GM18858 (cell line): ENCODE results near the gene NBEA.
"Not testable (repeated sequence)": the region's sequence is repeated elsewhere in the genome, so short reads cannot be mapped to it uniquely, and the experiment has no call there.

Experiments used
- ATAC-seq: cut with Tn5 transposase; IDR thresholded peaks from one replicate; pipeline ENCODE4 v1.9.1; 2021; ENCODE audit not compliant: unreplicated experiment

NBEA gene

DNA sequence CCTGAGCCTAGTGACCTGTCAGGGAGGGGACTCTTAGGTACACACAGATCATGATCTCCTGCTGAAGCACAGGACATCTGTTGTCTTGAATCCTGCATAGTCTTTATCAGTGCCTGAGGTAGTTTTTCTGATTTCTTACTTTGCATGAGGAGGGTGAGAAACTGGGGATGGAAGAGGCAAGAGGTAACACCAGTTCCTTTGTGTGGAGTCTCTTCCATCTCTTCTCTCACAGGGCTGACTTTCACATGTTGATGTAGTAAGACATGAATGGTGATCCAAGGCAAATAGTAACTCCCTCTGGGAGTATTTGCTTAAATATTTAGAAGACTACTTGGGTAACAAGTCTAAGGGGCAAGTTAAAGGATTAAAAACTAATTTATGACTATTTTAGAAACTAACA, 9.5 kb downstream of the NBEA start:
- ATAC-seq = no peak

DNA sequence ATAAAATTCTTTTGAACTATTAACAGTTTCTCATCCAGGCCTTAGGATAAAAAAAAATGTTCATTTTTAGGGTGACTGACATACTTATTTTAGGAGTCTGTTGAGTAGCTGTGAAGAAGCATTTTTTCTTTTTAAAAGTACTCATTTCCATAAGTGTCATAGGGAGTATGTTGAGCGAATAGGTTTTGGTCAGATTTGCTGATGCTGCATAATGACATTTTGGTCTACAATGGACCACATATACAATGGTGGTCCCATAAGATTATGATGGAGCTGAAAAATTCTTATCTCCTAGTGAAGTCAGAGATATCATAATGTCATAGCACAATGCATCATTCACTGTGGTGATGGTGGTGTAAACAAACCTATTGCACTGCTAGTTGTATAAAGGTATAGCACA, 17.4 kb downstream of the NBEA start:
- no peak for ATAC-seq

DNA sequence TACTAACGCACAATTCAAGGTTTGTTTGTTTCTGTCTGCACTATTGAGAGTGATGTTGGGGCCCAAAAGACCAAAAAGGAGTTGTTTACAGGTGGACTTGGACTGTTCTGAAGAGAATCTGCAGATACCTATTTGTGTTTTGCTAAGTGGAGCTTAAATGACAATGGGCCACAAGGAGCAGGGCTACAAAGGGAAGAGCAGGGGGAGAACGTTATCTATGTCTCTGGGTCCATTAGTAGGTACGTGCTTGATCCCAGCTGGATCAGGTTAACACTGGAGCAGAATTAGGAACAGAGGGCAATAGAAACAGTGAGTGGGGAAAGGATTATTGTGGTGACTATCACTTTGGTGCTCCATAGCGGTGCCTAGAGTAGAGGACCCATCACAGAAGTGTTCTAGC, 22.5 kb downstream of the NBEA start:
- ATAC-seq = no peak

DNA sequence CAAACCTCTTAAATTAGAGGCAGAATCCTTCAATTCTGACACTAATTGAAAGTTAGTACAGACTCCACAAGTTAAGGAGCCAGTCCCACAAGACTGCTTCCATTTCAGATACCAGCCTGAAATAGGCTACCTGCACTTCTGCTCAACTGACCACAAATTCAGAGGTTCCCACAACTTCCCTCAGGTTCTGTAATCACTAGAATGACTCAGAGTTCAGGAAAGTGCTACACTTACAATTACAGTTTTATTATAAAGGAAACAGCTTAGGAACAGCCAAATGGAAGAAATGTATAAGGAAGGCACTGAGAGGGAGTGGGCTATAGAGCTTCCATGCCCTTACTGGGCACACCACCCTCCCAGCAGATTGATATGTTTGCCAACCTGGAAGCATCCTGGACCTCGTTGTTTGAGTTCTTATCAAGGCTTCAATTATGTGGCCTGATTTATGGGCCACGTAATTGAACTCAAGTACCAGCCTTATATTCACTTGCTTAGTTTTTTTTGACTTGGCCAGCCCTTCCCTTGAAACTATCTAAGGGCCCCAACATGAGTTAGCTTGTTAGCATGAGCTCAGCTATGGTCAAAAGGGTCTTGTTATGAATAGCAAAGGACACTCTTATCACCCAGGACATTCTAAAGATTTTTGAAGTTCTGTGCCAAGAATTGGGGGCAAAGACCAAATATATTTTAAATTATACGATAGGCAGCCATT, 25.9 kb downstream of the NBEA start:
- ATAC-seq = no peak

DNA sequence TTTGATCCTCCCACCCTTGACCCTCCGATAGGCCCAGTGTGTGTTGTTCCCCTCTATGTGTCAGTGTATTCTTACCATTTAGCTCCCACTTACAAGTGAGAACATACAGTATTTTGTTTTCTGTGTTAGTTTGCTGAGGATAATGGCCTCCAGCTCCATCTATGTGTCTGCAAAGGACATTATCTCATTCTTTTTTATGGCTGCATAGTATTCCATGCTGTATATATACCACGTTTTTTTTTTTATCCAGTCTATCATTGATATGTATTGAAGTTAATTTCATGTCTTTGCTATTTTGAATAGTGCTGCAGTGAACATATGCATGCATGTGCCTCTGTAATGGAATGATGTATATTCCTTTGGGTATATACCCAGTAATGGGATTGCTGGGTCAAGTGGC, 27.5 kb downstream of the NBEA start:
- ATAC-seq = not testable (repeated sequence)

DNA sequence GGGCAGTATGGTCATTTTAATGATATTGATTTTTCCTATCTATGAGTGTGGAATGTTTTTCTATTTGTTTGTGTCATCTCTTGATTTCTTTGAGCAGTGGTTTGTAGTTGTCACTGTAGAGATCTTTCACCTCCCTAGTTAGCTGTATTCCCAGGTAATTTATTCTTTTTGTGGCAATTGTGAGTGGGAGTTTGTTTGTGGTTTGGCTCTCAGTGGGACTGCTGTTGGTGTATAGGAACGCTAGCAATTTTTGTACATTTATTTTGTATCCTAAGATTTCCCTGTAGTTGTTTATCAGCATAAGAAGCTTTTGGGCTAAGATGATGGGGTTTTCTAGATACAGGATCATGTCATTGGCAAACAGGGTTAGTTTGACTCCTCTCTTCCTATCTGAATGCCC, 28.9 kb downstream of the NBEA start:
- no peak for ATAC-seq

DNA sequence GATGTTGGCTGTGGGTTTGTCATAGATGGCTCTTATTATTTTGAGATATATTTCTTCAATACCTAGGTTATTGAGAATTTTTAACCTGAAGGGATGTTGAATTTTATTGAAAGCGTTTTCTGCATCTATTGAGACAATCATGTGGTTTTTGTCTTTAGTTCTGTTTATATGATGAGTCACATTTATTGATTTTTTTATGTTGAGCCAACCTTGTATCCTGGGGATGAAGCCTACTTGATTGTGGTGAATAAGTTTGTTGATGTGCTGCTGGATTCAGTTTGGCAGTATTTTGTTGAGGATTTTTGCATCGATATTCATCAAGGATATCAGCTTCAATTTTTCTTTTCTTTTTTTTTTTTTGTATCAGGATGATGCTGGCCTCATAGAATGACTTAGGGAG, 29.4 kb downstream of the NBEA start:
- ATAC-seq = no peak

DNA sequence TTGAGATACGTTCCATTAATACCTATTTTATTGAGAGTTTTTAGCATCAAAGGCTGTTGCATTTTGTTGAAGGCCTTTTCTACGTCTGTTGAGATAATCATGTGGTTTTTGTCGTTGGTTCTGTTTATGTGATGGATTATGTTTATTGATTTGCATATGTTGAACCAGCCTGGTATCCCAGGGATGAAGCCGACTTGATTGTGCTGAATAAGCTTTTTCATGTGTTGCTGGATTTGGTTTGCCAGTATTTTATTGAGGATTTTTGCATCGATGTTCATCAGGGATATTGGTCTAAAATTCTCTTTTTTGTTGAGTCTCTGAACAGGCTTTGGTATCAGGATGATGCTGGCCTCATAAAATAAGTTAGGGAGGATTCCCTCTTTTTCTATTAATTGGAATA, 43.1 kb downstream of the NBEA start:
- not testable (repeated sequence) for ATAC-seq

DNA sequence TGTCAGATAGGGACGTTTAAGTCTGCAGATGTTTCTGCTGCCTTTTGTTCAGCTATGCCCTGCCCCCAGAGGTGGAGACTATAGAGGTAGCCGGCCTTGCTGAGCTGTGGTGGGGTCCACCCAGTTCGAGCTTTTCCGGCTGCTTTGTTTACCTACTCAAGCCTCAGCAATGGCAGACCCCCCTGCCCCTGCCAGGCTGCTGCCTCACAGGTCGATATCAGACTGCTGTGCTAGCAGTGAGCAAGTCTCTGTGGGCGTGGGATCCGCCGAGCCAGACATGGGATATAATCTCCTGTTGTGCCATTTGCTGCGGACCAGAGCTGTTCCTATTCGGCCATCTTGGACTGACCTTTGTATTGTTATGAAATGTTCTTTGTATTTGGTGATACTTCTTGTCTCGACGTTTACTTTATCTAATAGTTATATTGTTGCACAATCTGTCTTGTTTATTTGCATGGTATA, 46.3 kb downstream of the NBEA start:
- ATAC-seq = no peak

DNA sequence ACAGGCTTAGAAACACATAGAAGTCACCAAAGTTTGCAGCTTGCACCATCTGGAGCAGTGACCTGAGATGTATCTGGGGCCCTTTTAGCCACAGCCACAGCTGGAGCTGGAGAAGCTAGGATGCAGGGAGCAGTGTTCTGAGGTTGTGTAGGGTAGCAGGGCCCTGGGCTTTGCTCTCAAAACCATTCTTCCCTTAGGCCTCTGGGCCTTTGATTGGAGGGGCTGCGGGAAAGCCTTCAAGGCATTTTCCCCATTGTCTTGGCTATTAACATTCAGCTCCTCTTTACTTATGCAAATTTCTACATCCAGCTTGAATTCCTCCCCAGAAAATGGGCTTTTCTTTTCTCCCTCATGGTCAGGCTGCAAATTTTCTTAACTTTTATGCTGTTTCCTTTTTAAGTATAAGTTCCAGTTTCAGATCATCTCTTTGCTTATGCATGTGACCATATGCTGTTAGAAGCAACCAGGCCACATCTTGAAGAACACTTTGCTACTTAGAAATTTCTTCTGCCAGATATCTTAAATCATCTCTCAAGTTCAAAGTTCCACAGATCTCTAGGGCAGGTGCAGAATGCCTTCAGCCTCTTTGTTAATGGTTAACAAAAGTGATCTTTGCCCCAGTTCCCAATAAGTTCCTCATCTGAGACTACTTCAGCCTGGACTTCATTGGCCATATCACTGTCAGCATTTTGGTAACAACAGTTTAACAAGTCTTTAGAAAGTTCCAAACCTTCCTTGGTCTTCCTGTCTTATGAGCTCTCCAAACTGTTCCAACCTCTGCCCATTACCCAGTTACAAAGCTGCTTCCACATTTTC, 48.5 kb downstream of the NBEA start:
- ATAC-seq = no peak

DNA sequence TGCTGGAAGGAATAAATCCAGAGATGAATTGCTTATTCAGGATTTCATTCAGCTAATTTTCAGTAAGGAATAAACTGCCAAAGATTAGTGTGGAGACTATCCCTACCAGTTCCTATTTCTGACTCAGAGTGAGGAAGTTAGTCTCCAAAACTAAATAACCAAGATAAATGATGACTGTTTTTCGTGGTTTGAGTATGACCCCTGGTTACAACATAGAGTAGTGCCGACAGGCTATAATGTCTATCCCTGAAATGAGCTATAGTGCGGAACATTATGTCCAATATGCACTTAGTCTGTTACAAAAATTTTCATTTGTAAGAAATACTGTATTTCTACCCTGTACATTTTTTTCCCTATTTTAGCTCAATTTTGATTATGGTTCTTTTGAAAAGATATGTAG, 51.4 kb downstream of the NBEA start:
- ATAC-seq = no peak

DNA sequence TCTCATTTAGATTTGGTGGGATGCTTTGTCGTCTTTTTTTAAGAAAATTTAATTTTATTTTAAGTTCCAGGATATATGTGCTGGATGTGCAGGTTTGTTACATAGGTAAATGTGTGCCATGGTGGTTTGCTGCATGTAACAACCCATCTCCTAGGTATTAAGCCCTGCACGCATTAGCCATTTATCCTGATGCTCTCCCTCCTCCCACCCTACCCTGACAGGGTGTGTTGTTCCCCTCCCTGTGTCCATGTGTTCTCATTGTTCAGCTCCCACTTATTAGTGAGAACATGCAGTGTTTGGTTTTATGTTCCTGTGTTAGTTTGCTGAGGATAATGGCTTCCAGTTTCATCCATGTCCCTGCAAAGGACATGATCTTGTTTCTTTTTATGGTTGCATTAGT, 61.7 kb downstream of the NBEA start:
- not testable (repeated sequence) for ATAC-seq

DNA sequence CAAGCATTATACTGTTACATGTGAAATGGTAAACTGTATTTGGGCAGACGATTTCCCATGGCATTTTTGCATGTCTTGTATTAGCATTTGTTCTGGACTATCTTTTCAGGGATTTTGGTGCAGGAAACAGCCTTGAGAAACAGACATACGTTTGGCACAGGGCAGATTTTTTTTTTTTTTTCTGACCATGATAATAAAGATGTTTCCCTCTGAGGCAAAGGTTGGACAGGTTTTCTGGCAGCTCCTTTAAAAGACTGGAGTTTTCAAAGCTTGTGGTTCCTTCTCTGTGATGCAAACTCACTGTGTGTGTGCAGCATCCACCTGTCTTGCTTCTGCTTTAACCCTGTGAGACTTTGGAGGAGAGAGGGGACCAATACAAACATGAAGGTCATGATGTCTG, 63.0 kb downstream of the NBEA start:
- ATAC-seq = no peak

DNA sequence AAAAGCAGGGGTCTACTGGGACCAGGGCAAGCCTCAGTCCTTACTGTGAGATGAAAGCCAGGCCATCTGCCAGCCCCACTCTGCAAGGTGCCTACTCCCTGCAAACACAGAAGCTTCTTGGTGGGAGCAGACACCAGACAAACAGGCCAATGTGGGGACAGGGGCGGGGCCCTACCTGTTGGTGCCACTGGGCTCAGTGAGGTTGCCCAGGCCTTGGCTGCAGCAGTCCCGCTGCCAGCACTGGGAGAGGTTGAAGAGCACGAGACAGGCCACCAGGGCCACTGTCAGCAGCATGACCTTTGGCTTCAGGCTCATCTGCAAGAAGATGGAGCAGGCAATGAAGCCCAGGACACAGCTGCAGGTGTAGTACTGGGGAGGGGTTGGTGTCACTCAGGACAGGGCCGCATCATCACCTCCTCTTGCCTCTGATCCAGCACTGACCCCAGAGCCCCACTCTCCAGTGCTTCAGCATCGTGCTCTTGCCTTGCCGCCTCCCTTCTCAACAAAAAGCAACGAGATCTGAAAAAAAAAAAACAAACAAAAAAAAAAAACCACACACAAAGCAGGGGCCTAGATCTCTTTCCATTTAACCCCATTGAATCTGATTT, 72.6 kb downstream of the NBEA start:
- no peak for ATAC-seq

DNA sequence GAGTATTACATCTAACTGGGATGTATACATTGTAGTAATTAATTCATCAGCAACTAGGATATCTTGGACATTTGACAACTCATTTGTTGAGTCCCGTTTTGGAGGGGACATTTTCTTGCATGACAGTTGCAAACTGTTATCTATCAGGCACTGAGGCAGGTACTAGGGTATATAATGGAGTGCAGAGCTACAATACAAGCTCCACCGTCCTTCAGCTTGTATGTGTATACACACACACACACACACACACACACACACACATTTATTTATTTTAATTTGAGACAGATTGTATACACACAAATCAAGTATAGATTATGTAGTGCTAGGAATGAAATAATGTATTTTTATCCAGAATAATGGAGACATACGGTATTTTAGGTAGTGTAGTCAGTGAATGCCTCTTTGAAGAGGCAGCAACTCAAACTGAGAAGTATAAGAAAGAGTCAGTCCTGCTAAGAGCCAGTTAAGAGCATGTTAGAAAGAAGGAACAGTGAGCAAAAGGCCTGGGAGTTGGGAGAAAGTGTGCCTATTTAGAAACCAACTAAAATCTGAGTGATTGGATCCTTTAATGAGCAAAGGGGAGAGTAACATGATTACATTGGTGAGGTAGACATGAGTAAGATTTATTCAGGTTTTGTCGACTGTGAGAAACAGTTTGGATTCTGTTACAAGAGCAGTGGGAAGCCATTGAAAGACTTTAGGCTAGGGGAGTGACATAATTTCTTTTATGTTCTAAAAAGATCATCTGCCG, 74.5 kb downstream of the NBEA start:
- ATAC-seq = no peak

DNA sequence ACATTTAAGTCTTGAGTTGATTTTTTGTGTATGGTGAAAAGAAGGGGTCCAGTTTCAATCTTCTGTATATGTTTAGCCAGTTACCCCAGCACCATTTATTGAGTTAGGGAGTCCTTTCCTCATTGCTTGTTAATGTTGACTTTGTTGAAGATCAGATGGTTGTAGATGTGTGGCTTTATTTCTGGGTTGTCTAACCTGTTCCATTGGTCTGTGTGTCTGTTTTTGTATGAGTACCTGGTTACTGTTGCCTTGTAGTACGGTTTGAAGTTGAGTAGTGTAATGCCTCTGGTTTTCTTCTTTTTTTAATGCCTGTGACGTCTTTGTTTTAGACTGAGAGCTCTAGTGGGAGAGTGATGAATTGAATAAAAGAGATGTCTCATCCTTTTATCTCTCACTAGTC, 83.2 kb downstream of the NBEA start:
- no peak for ATAC-seq

DNA sequence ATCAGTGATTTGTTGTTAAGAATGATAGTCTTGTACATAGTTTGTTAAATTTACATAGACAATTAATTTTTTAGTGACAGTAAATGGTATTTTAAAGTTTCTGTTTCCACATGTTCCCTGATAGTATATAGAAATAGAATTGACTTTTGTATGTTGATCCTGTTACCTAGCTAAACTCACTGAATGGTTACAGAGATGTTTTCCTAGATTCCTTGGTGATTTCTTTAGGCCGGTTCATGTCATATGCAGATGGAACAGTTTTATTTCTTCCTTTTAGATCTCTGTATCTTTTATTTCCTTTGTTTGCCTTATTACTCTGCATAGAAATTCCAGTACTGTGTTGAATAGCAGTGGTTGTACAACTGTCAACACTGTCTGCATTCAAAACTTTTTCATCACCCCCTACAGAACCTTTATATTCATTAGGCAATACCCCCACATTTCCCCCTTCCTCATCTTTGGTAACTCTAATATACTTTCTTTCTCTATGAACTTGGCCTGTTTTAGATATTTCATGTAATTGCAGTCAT, 86.3 kb downstream of the NBEA start:
- ATAC-seq = no peak

DNA sequence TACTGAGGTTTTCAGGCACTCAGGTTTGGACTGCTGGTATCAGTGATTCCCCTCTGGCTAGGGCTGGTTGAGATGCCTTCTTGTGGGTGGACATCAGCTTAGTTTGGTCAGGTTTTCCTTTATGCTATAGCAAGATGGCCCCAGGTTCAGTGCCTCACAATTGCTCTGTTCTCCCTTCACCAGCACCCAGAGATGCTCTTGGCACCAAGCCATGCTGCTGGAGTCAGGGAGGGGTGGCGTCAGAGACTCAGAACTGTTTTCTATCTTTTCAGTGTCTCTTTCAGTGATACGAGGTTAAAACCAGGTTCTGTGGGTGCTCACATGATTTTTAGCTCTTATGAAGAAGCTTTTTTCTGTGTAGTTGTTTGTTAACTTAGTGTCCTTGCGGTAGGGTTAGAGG, 96.9 kb downstream of the NBEA start:
- no peak for ATAC-seq

DNA sequence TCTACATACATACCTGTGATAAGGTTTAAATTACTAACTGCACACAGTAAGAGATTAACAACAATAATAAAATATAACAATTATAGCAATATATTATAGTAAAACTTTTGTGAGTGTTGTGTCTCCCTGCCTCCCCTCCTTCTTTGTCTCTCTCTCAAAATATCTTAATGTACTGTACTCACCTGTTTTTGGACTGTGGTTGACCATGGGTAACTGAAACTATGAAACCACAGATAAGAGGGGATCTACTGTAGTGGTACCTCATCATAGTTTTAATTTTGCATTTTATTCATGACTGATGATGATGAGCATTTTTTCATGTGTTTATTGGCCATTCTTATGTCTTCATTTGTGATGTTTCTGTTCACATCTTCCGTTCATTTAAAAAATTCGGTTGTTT, 104.5 kb downstream of the NBEA start:
- no peak for ATAC-seq

DNA sequence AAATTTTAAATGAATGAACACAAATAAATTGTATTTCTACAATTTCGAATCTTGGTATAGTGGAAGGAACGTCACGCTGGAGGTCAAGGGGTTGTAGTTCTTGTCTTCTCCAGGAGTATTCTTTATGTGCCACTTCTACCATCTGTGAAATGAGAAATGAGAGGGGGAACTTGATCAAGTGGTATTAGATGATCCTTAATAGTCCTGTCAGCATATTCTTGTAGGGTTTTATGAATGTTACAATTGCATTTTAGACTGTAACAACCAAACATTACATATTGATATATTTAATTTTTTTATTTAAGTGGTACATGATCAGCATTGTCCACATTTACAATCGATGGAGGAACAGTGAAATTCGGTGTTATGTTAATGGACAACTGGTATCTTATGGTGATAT, 113.6 kb downstream of the NBEA start:
- no peak for ATAC-seq

DNA sequence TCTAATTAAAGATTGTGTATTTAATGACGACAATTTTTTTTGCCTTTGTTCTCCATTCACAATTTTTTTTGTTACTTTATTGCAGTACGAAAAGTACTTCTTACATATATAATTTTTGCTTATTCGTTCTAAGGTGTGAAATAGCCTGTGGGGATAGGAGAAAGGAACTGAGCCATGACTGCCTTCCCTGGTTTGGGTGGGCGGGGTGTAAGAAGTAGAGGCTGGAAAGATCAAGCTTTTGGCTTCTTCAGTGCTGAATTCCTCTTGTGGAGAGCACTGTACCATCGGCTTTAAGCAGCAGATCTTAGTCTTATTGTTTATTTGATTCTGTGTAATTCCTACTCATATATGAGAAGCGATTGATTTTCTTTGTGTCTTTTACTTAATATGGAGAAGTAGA, 115.8 kb downstream of the NBEA start:
- no peak for ATAC-seq
